Osteoblast (primary cell): ENCODE data around the gene BCAR3. TPM values are rescaled to one million over a fixed set of nuclear protein-coding genes. Genes with fewer than 3 reads are reported as not detected.

Source experiments
- DNase-seq: peaks from one replicate; pipeline ENCODE4 v3.0.0; 2011; ENCODE audit warnings: low spot score, mixed read lengths; ENCODE audit not compliant: insufficient read length; ENCODE audit errors: missing footprints
- H2AFZ ChIP-seq: 2 replicates; pipeline ENCODE4 v1.6.0; 2011; ENCODE audit warnings: mild to moderate bottlenecking, low read length
- H3K27ac ChIP-seq: 2 replicates; pipeline ENCODE4 v1.5.1; 2011; ENCODE audit warnings: mild to moderate bottlenecking, low read depth, low read length, moderate library complexity
- H3K27me3 ChIP-seq: 2 replicates; pipeline ENCODE4 v1.6.0; 2012; ENCODE audit warnings: mild to moderate bottlenecking, control low read depth, inconsistent platforms, low read length, moderate library complexity; ENCODE audit not compliant: insufficient read depth
- H3K36me3 ChIP-seq: 2 replicates; pipeline ENCODE4 v1.5.1; 2011; ENCODE audit warnings: mild to moderate bottlenecking, low read length, control low read depth, moderate library complexity; ENCODE audit not compliant: insufficient read depth
- H3K4me1 ChIP-seq: 2 replicates; pipeline ENCODE4 v1.5.1; 2011; ENCODE audit warnings: mild to moderate bottlenecking, low read length, control low read depth, moderate library complexity; ENCODE audit not compliant: insufficient read depth
- H3K4me2 ChIP-seq: 2 replicates; pipeline ENCODE4 v1.6.0; 2011; ENCODE audit warnings: mild to moderate bottlenecking, low read length; ENCODE audit not compliant: insufficient read depth
- H3K4me3 ChIP-seq: fragments of 200-600 bp; sonication (generic); 3 replicates; pipeline ENCODE4 v1.5.1; 2012; ENCODE audit warnings: mild to moderate bottlenecking, low read length, inconsistent platforms; ENCODE audit not compliant: insufficient read depth
- H3K79me2 ChIP-seq: 2 replicates; pipeline ENCODE4 v1.6.0; 2012; ENCODE audit warnings: mild to moderate bottlenecking, low read length, control low read depth, inconsistent platforms; ENCODE audit not compliant: insufficient read depth
- H3K9me3 ChIP-seq: 2 replicates; pipeline ENCODE4 v1.5.1; 2011; ENCODE audit warnings: low read depth, low read length, control low read depth
- H4K20me1 ChIP-seq: 2 replicates; pipeline ENCODE4 v1.6.0; 2012; ENCODE audit warnings: mild to moderate bottlenecking, low read length, control low read depth; ENCODE audit not compliant: insufficient read depth
- CTCF ChIP-seq: IDR thresholded peaks from 2 replicates; pipeline ENCODE4 v1.5.1; 2011; ENCODE audit warnings: mild to moderate bottlenecking, low read depth, low read length, moderate library complexity; ENCODE audit errors: extremely low read depth
- total RNA-seq: library from RNA; depleted of rRNA; stranded (reverse); fragments of >200 nt; gene quantifications from 2 replicates; pipeline ENCODE4 v1.2.3, GENCODE V29; 2012

The BCAR3 gene
- total RNA-seq, 1 donor: 34.0 TPM

DNA sequence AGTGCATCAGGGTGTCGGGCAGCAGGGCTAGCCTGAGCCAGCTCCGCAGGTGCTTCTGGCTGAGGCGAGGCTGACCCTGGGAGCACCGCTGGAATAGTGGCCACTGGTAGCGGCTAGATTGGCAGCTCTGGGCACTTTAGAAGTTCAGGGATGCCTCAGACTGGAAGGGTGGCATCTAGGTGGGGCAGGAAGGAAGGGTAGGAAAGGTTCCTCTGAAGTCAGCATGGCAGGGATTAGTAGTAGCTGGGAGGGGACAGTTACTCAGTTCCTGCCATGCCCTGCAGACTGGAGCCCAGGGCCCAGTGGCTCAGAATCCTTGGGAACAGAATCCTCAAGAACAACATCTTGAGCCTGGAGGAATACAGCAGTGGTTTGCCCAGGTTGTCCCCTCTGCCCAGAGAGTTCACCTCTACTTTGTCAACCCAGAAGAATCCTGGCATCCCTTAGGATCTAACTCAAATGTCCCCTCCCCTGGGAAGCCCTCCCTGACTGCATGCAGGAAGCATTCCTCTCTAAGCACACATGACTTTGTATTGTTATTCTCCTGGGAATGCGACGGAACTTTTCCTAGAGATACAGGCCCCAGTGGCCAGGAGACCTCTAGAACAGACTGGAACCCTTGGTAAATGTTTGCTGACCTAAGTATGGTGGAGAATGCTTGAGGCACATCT, 39.5 kb upstream of the BCAR3 start:
- H3K36me3 ChIP-seq: no peaks in the 10 kb centered on the region
- no peaks in the 10 kb centered on the region for H3K9me3 ChIP-seq
- H3K4me2 ChIP-seq: no peak overlapping the region
- no peaks in the 10 kb centered on the region for H4K20me1 ChIP-seq
- H2AFZ ChIP-seq: no peak overlapping the region
- TF ChIP-seq CTCF: no peak
- H3K79me2 ChIP-seq: no peaks in the 10 kb centered on the region
- no peak overlapping the region for H3K4me3 ChIP-seq
- no peaks in the 10 kb centered on the region for H3K27me3 ChIP-seq
- H3K4me1 ChIP-seq: peaks cover 25% of the 10 kb centered on the region
- no peak overlapping the region for H3K27ac ChIP-seq
- DNase-seq: peak; percentile 74

DNA sequence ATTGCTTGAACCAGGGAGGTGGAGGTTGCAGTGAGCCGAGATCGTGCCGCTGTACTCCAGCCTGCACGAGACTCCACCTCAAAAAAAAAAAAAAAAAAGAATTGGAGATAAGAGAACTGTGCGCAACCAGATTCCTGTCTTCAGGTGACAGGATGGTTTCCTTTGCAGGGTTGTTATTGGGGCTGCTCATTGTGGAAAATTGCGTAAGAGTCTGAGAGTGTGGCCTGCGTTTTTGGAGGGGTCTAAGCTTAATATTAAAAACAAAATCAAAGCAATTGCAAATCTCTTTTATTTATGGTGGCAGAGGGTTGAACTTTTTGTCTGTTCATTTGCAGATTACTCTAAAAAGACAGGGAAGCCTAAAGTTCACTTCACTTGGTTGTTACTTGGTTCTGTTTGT, 36.0 kb upstream of the BCAR3 start:
- Histone ChIP-seq H3K4me1 (peaks cover 19% of the 10 kb centered on the region), H3K79me2 (no peaks in the 10 kb centered on the region), H2AFZ (no peak overlapping the region), H3K36me3 (no peaks in the 10 kb centered on the region), H3K4me2 (no peak overlapping the region), H3K9me3 (no peaks in the 10 kb centered on the region), H4K20me1 (no peaks in the 10 kb centered on the region), H3K27me3 (no peaks in the 10 kb centered on the region), H3K4me3 (no peak overlapping the region), H3K27ac (no peak overlapping the region)
- TF ChIP-seq CTCF: no peak
- DNase-seq: no peak

DNA sequence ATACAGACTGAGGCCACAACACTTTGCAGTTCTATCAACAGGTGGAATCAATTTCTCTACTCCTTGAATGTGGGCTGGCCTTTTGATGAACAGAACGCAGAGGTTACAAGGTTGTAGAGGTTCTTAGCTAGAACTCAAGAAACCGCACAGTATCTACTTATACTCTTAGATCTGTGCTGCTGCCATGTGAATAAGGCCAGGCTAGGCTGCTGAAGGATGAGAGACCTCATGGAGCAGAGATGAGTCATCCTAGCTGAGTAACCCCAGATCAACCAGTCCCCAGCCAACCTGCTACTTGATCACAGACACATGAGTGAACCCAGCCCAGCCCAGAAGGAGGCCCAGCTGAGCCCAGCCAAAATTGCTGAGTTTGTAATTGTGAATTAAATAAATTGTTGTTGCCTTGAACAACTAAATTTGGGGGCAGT, 35.3 kb upstream of the BCAR3 start:
- Histone ChIP-seq H3K27ac (no peak overlapping the region), H3K36me3 (no peaks in the 10 kb centered on the region), H4K20me1 (no peaks in the 10 kb centered on the region), H3K27me3 (no peaks in the 10 kb centered on the region), H3K4me1 (peaks cover 12% of the 10 kb centered on the region), H3K4me2 (no peak overlapping the region), H3K9me3 (no peaks in the 10 kb centered on the region), H3K4me3 (no peak overlapping the region), H3K79me2 (no peaks in the 10 kb centered on the region), H2AFZ (no peak overlapping the region)
- no peak for TF ChIP-seq CTCF
- DNase-seq: no peak

- H3K79me2 ChIP-seq: no peaks in the 10 kb centered on the region
- no peaks in the 10 kb centered on the region for H3K27me3 ChIP-seq
- no peak overlapping the region for H3K4me2 ChIP-seq
- no peaks in the 10 kb centered on the region for H3K36me3 ChIP-seq
- H3K4me1 ChIP-seq: peaks cover 6% of the 10 kb centered on the region
- TF ChIP-seq CTCF: no peak
- H3K27ac ChIP-seq: no peak overlapping the region
- DNase-seq: no peak
- no peak overlapping the region for H3K4me3 ChIP-seq
- H4K20me1 ChIP-seq: no peaks in the 10 kb centered on the region
- no peaks in the 10 kb centered on the region for H3K9me3 ChIP-seq
- no peak overlapping the region for H2AFZ ChIP-seq
These were observed 34.5 kb upstream of the BCAR3 start for GRCh38 chr1:93716163-93716562.
